ENCODE results near the gene FBXO8. TPM values are rescaled to one million over a fixed set of nuclear protein-coding genes. Genes with fewer than 3 reads are reported as not detected.

FBXO8 gene
- total RNA-seq, 1 experiment from 2014 or later, result 11.5 TPM

DNA sequence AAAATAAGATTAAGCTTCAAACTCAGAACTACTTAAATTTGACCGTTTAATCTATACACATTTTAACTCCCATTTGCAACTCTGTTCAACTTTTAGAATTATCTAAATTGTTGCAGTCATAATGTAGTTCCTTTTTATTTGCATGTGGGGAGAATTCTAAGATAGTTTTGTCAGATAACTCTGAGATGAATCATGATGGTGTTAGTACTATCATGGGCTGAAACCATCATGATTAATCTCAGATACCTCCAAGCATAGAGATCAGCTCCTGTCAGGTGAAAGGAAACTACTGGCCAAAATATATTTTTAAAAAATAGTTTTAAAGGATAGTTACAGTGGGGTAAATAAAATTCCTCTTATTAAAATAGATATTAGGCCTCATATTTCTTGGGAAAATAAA, 39.0 kb downstream of the FBXO8 start:
- no peak for DNase-seq (ENCODE audit: low read depth)

DNA sequence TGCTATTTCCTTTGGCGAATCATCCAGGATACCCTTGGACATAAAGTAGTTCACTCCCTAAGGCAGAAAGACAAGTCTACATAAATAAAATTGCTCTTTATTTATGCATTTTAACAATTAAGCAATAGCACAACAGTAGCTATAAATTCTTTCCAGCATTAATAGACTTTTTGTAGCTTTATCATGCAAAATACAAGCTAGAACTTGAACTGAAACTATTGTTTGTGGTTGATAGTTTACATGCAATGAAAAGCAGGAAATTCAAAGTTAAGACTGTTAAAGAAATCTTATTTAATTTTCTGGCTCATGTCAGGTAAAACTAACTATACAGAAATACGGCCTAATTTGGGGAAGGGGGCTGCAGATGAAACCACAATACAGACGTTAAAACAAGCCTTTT, 42.3 kb downstream of the FBXO8 start:
- no peak for DNase-seq (ENCODE audit: low read depth)

DNA sequence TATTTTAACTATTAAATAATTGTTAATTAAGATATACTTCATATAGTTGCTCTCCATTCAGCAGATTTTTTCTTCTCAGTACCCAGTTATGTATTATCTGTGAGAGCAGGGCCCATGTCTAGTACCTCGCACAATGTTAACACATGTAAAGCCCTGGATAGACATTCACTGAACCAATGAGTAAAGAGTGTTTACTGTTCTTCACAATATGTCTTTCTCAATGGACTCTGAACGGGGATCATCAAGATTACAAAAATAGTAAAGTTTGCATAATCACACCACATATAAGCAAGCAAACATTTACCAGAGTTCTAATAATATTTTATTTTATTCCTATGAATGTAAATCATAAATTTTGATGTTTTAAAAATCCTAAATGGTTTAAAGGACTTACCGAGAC, 47.1 kb downstream of the FBXO8 start:
- no peak for DNase-seq (ENCODE audit: low read depth)

DNA sequence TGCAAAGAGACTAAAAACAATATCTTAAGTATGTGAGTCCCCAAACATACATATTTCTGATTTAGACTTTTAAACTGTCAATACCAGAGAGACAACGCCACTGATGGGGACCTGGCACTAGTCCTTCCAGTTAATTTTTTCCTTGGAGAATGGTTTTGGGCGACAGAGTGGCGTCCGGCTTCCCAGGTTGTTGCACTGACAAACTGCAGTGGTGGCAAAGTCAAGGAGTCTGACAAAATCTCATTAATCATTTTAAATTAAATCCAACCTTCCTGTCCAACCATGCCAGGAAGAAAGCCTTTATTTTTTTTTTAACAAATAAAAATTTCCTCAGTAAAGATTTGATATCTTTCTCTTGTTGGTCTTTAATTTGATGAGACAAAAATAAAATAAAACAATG, 52.8 kb downstream of the FBXO8 start:
- DNase-seq (ENCODE audit: low read depth), result no peak

DNA sequence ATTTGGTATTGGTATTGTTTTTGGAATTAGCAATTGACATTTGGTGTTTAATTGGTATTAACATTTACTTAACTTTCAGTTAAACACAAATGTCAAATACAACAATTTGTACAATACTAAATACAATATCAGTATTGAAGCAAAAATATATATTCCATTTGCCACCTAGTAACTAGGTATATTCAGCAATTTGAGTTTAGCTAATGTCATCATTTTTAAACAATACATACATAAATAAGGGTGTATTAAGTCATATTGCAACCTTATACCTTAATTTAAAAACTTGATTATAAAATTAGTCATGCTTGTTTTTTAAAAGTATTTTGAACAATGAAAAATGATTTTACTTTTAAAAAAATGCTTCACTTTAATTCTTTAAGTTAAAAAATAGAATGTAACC, 53.3 kb downstream of the FBXO8 start:
- DNase-seq (ENCODE audit: low read depth), result no peak

DNA sequence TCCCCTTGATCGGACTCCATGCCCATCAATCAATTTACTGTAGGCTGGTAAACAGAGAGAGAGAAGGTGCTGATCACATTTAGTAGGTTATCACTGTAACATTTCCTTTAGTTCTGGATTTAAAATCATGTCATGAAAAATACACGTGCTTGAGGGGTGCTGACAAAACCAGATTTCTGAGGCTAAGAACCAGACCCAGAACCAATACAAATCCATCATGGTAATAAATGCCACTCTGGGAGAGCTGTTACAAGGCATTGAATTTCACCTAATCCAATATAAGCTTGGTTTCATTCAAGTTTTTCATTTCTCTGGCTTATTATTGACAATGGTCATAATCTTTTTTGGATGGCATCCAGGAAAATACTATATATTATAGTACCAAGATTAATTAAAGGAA, 54.5 kb downstream of the FBXO8 start:
- DNase-seq (ENCODE audit: low read depth), result no peak

DNA sequence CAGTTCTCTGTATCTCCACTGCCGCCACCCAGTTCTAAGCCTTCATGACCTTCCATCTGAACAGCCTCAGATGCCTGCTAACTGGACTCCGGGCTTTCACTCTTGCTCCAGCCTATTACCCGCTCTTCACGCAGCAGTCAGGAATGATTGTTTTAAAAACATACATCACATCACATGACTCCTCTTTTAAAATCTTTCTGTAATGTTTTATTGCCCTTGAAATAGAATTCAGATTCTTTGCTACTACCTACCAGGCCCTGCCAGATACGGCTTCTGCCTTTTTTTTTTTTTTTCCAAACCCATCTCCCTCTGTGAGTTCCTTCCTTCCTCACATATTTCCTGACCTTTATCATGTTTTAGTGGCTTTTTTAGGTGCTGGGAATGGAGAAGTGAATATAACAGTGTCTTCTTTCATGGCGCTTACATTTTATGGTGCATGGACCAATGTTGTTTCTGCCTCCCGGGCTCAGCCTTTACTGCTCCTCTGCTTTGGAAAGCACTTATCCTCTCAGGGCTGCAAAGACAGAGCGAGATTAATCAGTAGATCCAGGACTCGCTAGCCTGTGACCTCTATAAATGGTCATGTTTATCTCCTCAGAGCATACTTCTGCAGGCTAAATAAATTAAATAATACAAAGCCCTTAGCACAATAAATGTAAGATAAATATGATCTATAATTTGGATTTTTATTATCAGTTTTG, 58.0 kb downstream of the FBXO8 start:
- DNase-seq (ENCODE audit: low read depth), result no peak

DNA sequence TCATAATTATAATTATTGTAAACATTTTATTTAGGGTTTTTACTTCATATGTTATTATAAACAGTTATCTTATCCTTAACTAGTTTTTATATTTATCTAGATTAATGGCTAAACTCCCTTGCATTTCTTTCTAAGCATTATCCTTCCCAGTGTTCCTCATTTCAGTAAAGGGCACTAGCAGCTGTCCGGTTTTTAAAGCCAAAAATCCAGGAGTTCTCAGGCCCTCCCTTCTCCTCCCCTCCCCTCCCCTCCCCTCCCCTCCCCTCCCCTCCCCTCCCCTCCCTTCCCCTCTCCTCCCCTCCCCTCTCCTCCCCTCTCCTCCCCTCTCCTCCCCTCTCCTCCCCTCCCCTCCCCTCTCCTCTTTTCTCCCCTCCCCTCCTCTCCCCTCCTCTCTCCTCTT, 58.9 kb downstream of the FBXO8 start:
- DNase-seq (ENCODE audit: low read depth), result no peak

DNA sequence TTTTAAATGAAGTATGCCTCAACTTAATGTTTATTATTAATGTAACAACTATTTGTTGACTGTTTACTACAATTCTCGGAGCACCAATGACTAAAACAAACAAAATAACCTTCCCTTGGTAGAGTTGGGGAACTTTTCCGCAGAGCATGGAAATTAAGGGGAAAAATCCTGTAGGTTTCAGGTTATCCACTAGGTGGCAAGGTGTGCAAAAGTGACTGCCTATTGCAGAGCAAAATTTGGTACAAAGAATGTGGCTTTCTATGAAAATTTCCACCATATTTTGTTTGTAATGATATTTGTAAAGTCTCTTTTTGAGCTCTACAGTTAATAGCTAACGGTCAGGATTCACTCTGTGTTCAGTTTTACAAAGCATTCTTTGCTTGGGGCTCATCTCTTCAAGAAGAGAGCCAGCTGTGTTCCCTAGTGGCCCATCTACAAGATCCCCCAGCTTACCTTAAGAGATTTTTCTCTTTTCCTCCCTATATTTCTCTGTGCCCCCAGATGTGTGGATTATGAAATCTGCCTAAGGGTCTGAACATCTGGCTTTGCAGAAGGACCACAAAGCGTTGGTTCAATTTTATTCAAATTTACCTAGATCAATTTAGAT, 61.1 kb downstream of the FBXO8 start:
- no peak for DNase-seq (ENCODE audit: low read depth)

DNA sequence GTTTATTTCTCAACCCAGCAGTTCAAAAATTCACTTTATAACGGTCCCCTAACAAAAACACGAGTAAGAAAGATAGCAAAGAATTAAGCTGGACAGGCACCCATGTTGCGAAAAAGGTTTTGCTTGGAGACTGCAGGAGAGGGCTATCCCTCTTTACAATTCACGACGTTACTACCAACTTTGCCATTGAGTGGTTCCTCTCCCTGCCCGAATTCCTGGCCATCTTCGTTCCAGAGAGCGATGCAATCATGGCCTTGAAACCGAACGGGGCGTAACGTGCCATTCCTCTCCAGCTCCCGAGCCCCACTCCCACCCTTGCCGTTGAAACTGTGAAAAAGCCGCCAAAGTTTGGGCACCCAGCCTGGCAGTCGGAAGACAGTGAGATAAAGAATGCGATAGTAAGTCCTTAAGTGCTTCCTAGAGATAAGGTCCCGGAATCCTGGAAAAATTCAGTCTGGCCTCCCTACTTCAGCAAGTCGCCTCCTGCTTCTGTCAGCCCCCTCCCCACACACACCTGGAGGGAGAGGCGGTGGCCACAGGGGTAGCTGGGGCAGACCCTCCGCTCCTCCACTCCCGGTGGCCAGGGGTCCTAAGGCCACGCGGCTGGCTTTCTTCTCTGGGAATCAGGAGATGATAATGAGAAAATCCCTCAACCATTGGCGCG, 65.2 kb downstream of the FBXO8 start:
- DNase-seq (ENCODE audit: low read depth), result no peak

DNA sequence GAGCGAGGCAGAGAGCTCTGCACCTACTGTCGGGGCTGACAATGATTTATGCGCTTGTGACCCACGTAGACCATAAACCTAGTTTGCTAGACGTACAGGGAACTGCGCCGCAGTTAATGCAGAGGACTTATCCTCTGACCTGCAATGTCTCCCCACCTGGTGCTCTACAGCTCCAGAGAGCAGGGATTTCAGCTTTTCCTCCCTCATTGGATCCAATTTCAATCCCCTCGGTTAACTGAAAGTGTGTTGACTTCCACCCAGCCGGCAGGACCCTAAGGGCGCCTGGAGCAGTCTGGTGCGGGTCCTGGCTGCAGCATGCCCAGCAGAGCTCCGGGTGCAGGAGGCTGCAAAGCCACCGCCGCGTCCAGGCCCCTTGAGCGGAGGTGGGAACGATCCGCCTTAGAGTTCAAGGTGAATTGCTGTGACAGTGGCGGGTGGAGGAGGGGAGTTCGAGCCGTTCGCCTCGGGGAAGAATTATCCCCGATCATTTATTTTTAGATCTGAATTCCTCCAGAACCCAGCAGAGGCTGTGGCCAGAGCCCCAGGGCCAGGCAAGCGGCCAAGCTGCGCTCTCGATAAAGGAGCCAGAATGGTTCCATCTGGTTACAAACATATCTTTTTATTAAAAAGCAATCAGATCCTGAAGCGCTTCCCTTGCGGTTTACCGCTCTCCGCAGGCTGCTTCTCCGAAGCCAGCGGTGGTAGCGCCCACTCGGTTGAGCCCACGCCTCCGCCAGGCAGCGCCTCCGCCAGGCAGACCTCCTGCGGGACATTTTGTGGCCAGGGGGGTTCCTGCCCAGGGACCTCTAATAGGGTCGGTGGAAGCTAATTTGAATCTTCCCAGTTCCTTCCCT, 66.0 kb downstream of the FBXO8 start:
- DNase-seq (ENCODE audit: low read depth), result peak; percentile 21

DNA sequence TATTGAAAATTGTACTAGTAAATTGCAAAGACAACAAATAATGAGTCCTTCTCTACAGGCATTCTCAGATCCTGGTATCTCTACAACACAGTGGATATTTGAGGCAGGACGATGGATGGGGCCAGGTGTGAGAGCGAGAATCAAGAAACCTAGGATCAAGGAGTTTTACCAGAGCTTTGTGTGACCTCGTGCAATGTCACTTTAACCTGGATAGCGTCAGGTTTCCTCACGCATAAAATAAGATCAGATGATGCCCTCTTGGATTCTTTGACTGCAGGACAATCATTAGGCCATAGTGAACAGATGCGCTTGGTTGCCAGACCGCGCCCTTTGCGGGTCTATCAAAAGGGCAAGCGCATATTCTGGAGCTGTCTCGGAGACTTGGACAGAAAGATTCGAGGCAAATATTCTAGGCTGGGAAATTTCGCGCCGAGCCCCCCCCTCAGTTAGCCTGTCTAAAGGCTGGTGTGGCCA, 66.6 kb downstream of the FBXO8 start:
- DNase-seq (ENCODE audit: low read depth), result no peak

DNA sequence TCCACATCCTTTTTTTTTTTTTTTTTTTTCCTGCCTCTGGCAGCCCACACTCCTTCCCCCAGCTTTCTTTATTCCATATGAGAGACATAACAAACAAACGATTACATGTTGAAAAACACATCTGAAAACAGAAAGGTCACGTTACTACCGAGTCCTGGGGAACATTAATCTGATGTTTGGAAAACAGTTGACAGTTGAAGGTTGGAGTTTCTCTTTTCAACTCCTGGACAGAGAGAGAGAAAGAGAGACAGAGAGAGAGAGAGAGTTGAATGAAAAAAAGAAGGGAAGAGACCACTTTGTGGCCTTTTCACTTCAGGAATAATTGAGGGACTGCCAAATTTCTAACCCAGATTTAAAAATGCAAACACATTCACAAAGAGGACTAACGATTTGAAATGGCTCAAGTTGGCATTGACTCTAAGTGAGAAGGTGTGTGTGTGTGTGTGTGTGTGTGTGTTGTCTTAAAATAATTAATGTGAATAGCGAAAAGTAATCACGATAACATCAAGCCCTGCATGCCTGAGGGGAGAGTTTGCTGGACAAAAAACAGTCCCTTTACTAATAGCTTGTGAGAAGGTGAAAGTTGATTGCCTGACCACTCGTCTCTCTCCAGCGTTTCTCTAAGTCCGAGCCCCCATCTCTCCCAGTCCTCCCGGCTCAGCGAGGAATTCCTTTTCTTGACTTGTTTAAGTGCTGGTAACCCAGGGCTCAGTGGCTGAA, 67.3 kb downstream of the FBXO8 start:
- DNase-seq (ENCODE audit: low read depth), result no peak

DNA sequence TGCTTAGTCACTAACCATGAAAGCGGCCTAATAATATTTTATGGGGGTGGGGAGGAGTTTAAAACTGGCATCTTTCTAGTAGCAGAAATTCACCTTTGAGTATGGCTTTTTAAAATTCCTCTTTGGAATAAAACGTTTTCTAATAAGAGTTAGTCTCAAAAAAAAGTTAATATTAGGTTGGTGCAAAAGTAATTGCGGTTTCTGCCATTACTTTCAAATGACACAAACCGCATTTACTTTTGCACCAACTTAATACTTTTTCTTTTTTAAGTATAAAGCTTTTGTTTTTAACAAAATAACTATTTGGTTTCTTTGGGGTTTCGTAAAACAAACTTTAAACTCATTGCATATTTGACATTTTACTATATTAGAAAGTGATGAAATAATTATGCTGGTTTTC, 68.4 kb downstream of the FBXO8 start:
- DNase-seq (ENCODE audit: low read depth), result no peak

DNA sequence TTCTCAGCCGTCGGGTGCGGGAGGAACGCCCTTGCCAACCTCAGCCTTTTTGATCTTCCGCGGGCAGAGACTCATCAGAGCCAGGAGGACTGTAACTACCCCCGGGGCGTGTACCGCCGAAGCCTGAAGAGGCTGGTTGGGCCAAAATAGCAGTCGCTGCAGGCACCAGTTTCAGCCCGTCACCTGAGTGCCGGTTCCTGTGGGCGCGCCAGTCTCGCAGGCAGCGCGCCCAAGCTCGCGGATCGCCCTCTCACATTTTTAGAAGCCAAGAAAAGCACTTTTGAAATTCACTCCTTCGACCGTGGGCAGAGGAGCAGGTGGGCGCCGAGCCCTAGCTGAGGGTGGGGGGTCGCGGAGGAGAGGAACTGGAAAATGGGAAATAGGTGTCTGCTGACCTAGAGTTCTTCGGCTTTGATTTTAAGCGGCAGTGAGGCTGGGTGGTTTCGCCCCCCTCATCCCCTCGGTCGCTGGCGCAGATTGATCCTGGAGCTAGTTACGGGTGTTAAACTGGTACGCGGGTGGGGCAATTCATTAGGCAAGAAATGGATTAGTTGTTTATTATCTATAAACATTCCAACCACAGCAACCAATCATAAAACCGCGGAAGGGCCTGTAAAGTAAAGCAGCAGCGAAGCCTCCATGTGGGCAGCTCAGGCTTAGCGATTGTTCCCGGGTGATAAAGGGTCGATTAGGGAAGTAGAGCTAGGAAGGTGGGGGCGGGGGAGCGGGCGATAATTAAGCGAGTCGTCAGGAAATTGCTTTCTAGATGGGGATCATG, 69.2 kb downstream of the FBXO8 start:
- DNase-seq (ENCODE audit: low read depth), result no peak

DNA sequence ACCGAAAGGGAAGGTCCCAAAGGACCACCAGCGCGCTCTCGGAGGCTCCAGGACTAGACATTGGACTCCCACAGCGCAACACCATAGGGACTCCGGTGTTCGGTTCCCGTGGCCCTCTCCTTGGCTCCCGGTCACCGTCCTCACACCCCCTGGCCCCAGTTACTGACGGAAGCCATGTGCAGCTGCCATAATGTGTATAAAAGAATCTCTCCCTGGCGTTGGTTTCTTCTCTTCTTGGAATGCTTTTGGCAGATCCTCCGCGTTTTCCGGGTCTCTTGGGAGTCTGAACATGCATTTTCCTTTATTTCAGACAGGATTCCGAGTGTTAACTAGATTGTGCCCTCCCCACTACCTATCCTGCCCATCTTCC, 69.8 kb downstream of the FBXO8 start:
- DNase-seq (ENCODE audit: low read depth), result no peak

DNA sequence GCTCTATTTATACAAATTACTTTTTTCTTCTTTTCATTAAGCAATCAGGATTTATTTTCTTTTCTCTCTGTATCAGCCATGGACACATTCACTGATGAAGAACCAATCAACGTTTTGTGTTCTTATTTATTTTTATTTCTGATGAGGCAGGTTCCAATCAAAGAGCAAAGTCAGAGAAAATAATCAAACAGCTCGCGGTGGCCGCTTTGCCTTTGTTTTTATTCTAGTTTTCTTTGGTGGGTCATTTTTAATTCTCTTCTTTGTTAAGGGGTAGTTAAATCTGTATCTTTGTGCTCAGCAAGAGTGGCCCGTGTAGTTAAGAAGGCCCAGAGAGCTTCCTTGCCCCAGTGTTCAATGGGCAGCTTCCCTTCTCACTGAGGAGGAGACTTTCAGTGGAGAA, 71.4 kb downstream of the FBXO8 start:
- no peak for DNase-seq (ENCODE audit: low read depth)

DNA sequence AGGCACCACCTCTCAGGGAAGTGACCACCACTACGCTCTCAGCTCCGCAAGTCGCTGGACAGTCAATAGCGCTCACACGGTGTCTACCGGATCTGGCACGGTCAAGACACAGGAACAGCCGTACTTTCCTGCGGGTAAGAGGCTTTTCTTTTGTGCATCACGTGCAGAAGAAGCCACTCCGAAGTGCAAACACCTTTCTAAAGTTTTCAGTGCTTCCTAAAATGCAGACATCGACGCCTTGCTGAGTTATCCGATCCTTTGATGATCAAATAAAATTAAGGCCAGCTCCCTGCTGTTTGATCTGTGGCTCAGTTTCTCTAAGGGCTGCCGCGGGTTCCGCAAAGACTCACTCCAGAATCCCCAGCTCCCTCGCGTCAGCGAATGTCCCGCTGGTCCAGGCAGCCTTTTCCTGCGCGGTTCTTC, 71.8 kb downstream of the FBXO8 start:
- DNase-seq (ENCODE audit: low read depth), result no peak

DNA sequence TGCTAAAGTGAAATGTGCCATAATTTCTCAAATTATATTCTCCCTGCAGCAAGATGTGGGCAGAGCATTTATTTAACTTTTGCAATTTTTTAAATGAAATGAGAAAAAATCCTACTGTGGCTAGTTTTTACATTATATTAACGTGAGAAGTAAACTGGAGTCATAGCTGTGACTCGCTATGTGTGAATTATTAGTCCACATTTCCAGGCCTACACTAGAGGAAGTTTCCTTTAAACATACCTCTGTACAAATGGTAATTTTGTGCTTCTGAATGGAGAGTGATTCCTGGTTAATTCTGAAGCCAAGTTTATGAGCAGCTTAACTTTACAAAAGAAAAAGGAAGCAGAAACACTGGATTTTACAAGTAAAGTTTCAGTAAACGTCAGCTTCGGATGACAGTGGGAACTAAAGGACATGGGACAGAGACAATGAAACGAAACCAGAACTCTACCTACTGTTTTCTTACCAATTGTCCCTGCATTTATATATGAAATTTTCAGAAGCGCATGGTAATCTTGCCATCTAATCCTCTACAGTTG, 72.4 kb downstream of the FBXO8 start:
- DNase-seq (ENCODE audit: low read depth), result no peak

DNA sequence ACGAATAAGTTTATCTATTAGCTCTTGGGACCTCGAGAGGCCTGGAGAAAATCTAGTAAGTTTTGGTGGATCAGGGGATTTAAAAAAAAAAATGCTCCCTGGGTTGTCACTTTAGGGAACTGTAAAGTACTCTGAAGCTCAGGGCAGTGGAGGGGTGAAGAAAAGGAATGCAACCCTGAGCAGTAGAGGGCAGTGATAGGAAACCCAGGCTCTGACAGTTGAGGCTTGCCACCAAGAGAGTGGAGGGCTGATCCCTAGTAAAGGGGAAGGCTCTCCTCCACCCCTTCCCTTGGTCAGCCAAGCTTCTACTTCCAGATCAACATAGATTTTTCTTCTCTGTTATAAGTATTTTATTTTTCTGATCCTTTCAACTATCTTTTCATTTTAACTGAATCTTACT, 73.1 kb downstream of the FBXO8 start:
- no peak for DNase-seq (ENCODE audit: low read depth)

DNA sequence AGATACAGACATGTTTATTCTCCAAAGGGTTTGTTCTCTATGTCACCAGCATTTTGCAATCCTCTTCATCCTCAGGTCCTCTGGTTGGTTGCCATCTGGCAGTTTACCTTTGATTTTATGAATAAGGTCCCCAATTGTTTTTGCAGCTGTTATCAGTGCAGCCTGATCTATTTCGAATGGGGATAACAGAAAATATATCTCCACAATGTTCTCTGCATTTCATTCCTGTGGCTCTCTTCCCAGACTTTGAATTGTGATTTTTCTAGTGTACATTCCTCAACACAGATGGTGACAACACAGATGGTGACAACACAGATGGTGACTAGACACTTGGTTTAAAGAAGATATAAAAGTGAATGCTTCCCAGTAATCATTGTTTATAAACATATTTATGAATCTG, 74.1 kb downstream of the FBXO8 start:
- no peak for DNase-seq (ENCODE audit: low read depth)
